HepG2 (cell line): Measurements from ENCODE around the gene PLEKHG4. TPM values are rescaled to one million over a fixed set of nuclear protein-coding genes. Genes with fewer than 3 reads are reported as not detected.

ENCODE experiments used
- BRD4 ChIP-seq: sonication (generic); formaldehyde crosslinking; IDR thresholded peaks from 2 replicates; pipeline ENCODE4 v1.4.0; 2020; ENCODE audit warnings: missing genetic modification reagents
- MLX ChIP-seq: IDR thresholded peaks from 2 replicates; pipeline ENCODE4 v1.6.1; 2016
- NFYC ChIP-seq: IDR thresholded peaks from 2 replicates; pipeline ENCODE4 v1.6.1; 2016; ENCODE audit warnings: missing genetic modification reagents, missing compliant biosample characterization
- PRDM15 ChIP-seq: sonication (generic); formaldehyde crosslinking; IDR thresholded peaks from 2 replicates; pipeline ENCODE4 v1.4.0; 2020; ENCODE audit warnings: missing genetic modification reagents
- RBFOX2 ChIP-seq: fragments of 200-400 bp; formaldehyde crosslinking; IDR thresholded peaks from 2 replicates; pipeline ENCODE4 v1.6.1; 2017; ENCODE audit warnings: low read depth, mild to moderate bottlenecking, low read length
- TBX3 ChIP-seq: fragments of 450-650 bp; IDR thresholded peaks from 2 replicates; pipeline ENCODE4 v1.6.1; 2017; ENCODE audit warnings: antibody characterized with exemption, mild to moderate bottlenecking, inconsistent platforms, borderline replicate concordance
- WIZ ChIP-seq: sonication (generic); formaldehyde crosslinking; IDR thresholded peaks from 2 replicates; pipeline ENCODE4 v1.5.1; 2020; ENCODE audit warnings: mild to moderate bottlenecking, missing genetic modification reagents
- ZNF207 ChIP-seq: fragments of 450-650 bp; IDR thresholded peaks from 2 replicates; pipeline ENCODE4 v1.6.1; 2016; ENCODE audit warnings: antibody characterized with exemption, borderline replicate concordance
- ZNF329 ChIP-seq: sonication (generic); formaldehyde crosslinking; IDR thresholded peaks from 2 replicates; pipeline ENCODE4 v1.9.0; 2021; ENCODE audit warnings: low read depth, mild to moderate bottlenecking, missing genetic modification reagents
- ZNF331 ChIP-seq: sonication (generic); formaldehyde crosslinking; IDR thresholded peaks from 2 replicates; pipeline ENCODE4 v1.4.0; 2020; ENCODE audit warnings: missing genetic modification reagents
- ZNF790 ChIP-seq: sonication (generic); formaldehyde crosslinking; IDR thresholded peaks from 2 replicates; pipeline ENCODE4 v1.8.0; 2022; ENCODE audit warnings: missing genetic modification reagents, mild to moderate bottlenecking, borderline replicate concordance
- polyA plus RNA-seq, 8 experiments: library from polyadenylated mRNA; depleted of rRNA in 3 of 8; stranded (reverse) in 7 of 8; unstranded in 1 of 8; fragments of >200 nt; fragmentation: Illumina TruSeq in 4 of 8; extraction: Trizol in 4 of 8; gene quantifications; 2 replicates each; pipeline versions ENCODE4 v1.2.1 to v1.2.3, GENCODE V29; 2011 to 2016; ENCODE audit warnings: low read depth in 4 of 8, missing spikeins in 1 of 8, mixed read lengths in 1 of 8; ENCODE audit not compliant: insufficient read depth in 1 of 8
- total RNA-seq, 5 experiments: library from RNA; depleted of rRNA; stranded (reverse); fragments of >200 nt; fragmentation: Illumina TruSeq; extraction: Trizol; gene quantifications; 2 replicates each; pipeline ENCODE4 v1.2.3, GENCODE V29; 2016; ENCODE audit warnings: low read depth in 1 of 5
- TF ChIP-seq, protein P1 (sequence below), 2 experiments: sonication (generic) in 1 of 2; formaldehyde crosslinking in 1 of 2; IDR thresholded peaks; 2 replicates each; pipeline versions ENCODE4 v1.5.1 to v1.6.1; 2011 to 2020; ENCODE audit warnings: borderline replicate concordance in 1 of 2, low read depth in 1 of 2, low read length in 1 of 2, mild to moderate bottlenecking in 1 of 2, missing genetic modification reagents in 1 of 2, moderate library complexity in 1 of 2
- TF ChIP-seq, protein P2 (sequence below): sonication (generic); formaldehyde crosslinking; IDR thresholded peaks from 2 replicates; pipeline ENCODE4 v1.8.1; 2023; ENCODE audit warnings: mild to moderate bottlenecking, inconsistent platforms, moderate library complexity, missing genetic modification reagents, borderline replicate concordance

PLEKHG4 gene
- total and polyA plus RNA-seq, 2 of the 13 experiments (the other 11 are each of a cell fraction or from before 2014, with no cell fraction given), result 7.1 to 13.6 TPM

- TF ChIP-seq, protein P1, sequence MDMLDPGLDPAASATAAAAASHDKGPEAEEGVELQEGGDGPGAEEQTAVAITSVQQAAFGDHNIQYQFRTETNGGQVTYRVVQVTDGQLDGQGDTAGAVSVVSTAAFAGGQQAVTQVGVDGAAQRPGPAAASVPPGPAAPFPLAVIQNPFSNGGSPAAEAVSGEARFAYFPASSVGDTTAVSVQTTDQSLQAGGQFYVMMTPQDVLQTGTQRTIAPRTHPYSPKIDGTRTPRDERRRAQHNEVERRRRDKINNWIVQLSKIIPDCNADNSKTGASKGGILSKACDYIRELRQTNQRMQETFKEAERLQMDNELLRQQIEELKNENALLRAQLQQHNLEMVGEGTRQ (IDR thresholded peaks at IDR 0.05; ENCODE audit: low read depth, low read length), result 0 out of 2 replicates have a peak, but pooled peaks have one; percentile 14
- TF ChIP-seq, protein P1 (CRISPR knock-in tag; IDR thresholded peaks at IDR 0.05; ENCODE audit: borderline replicate concordance), result no peak
- no peak; the same call in 1 of the 2 replicates for TF ChIP-seq ZNF331
- no peak; the same call in 1 of the 2 replicates for TF ChIP-seq BRD4
- no peak; the same call in 1 of the 2 replicates for TF ChIP-seq ZNF790 (CRISPR knock-in tag)
- no peak for TF ChIP-seq PRDM15 (CRISPR knock-in tag)
- TF ChIP-seq, protein P2, sequence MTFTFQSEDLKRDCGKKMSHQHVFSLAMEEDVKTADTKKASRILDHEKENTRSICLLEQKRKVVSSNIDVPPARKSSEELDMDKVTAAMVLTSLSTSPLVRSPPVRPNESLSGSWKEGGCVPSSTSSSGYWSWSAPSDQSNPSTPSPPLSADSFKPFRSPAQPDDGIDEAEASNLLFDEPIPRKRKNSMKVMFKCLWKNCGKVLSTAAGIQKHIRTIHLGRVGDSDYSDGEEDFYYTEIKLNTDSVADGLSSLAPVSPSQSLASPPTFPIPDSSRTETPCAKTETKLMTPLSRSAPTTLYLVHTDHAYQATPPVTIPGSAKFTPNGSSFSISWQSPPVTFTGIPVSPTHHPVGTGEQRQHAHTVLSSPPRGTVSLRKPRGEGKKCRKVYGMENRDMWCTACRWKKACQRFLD, result peak; percentile 84; the same call in 1 of the 2 replicates
- TF ChIP-seq MLX (CRISPR knock-in tag), result no peak; the same call in 1 of the 2 replicates
- TF ChIP-seq RBFOX2, result peak; percentile 96
- peak; percentile 89; the same call in 1 of the 2 replicates for TF ChIP-seq ZNF329
- TF ChIP-seq WIZ (CRISPR knock-in tag), result peak; percentile 31; the same call in 1 of the 2 replicates
- TF ChIP-seq NFYC (CRISPR knock-in tag), result no peak; the same call in 1 of the 2 replicates
- no peak for TF ChIP-seq ZNF207
- no peak for TF ChIP-seq TBX3
These were observed at the start of gene PLEKHG4 (continued) for GRCh38 chr16:67279296-67280089.
